HFFc6 (cell line): Measurements from ENCODE around the gene NXF2B. TPM values are rescaled to one million over a fixed set of nuclear protein-coding genes. Genes with fewer than 3 reads are reported as not detected.
A peak's percentile ranks its signal among the peaks of the same experiment; 100 is the strongest.
"Not testable (repeated sequence)": the region's sequence is repeated elsewhere in the genome, so short reads cannot be mapped to it uniquely, and the experiment has no call there.

Experiments used
- DNase-seq: peaks from one replicate; pipeline ENCODE4 v3.0.0-alpha.2; 2018
- H3K27ac Mint-ChIP-seq: 2 replicates; pipeline ENCODE4 v1.8.0; 2020; ENCODE audit warnings: mild to moderate bottlenecking, mixed read lengths
- H3K27me3 Mint-ChIP-seq: 2 replicates; pipeline ENCODE4 v1.8.0; 2021; ENCODE audit warnings: mild to moderate bottlenecking, moderate library complexity, mixed read lengths; ENCODE audit not compliant: insufficient read depth
- H3K36me3 Mint-ChIP-seq: 2 replicates; pipeline ENCODE4 v1.8.0; 2021; ENCODE audit warnings: low read depth, mixed read lengths
- H3K4me1 Mint-ChIP-seq: 2 replicates; pipeline ENCODE4 v1.8.0; 2020; ENCODE audit warnings: low read depth, mixed read lengths
- H3K4me3 Mint-ChIP-seq: 2 replicates; pipeline ENCODE4 v1.8.0; 2020; ENCODE audit warnings: mild to moderate bottlenecking, moderate library complexity, mixed read lengths
- H3K9me3 Mint-ChIP-seq: 2 replicates; pipeline ENCODE4 v1.8.0; 2020; ENCODE audit warnings: mild to moderate bottlenecking, mixed read lengths
- long read RNA-seq: library from polyadenylated mRNA; unstranded; transcript quantifications from one replicate; pipeline ENCODE4 v2.0.0, GENCODE V29; 2019
- total RNA-seq, 6 experiments: library from RNA; stranded (reverse); fragmentation: NEBNext Ultra II Directional; extraction: Animal tissue kit (Norgen Biotek cat#: 25700); gene quantifications; 2 replicates in 1 of 6; 3 replicates in 5 of 6; pipeline ENCODE4 v1.2.3, GENCODE V29; 2021
- TF ChIP-seq, protein P1 (sequence below): fragments of 200-600 bp; sonication (generic); IDR thresholded peaks from 2 replicates; pipeline ENCODE4 v1.5.0; 2021; ENCODE audit warnings: antibody characterized with exemption, mild to moderate bottlenecking

NXF2B gene, protein sequence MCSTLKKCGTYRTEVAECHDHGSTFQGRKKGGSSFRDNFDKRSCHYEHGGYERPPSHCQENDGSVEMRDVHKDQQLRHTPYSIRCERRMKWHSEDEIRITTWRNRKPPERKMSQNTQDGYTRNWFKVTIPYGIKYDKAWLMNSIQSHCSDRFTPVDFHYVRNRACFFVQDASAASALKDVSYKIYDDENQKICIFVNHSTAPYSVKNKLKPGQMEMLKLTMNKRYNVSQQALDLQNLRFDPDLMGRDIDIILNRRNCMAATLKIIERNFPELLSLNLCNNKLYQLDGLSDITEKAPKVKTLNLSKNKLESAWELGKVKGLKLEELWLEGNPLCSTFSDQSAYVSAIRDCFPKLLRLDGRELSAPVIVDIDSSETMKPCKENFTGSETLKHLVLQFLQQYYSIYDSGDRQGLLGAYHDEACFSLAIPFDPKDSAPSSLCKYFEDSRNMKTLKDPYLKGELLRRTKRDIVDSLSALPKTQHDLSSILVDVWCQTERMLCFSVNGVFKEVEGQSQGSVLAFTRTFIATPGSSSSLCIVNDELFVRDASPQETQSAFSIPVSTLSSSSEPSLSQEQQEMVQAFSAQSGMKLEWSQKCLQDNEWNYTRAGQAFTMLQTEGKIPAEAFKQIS
- not detected for total RNA-seq
- long read RNA-seq, result 0 reads

DNA sequence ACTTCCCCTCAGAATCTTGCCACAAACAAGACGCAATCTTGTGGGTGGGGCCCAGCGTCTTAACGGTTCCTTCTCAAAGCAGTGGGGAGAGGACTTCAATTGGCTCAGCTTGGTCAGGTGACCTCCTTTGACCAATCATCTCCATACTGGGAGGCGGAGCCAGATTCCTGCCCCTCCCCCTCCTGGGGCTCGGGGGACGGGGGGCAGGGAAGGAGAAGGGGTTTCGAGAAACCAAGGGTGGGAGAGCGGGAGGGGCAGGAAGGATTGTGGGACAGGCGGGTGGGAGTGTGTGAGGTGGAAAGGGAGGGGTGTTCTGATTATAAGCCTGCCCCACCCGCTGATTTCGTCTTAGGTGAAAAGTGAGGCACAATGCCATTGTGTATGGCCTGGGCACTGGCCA is at the start of gene NXF2B:
Gene NXF2B (minus strand): TSS at position 101 of the 400 bp plus-strand sequence. CDS start 59,972 bp downstream, outside the sequence.
- H3K4me3 Mint-ChIP-seq, H3K4me1 Mint-ChIP-seq, H3K27ac Mint-ChIP-seq, DNase-seq, H3K9me3 Mint-ChIP-seq, H3K36me3 Mint-ChIP-seq, H3K27me3 Mint-ChIP-seq: not testable (repeated sequence)

DNA sequence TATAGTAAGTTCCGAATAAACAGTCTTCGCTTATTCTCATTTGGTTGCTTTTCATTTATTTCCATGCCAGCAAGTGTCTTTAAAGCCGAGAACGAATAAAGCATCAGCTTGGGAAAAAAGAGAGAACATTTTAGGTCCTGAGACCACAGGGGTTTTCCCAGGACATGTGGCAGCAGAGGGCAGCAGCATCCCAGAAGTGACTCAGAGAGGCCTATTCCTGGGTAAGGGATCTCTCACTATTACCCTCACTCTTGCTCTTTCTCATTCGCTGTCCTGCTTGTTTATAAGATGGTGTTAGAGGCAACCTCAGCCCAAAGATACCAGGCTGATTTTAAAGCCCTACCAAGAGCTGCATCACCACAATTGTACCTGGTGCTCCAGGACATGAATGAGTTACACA is 39.0 kb upstream of the NXF2B start:
- not testable (repeated sequence) for DNase-seq, H3K27me3 Mint-ChIP-seq, H3K36me3 Mint-ChIP-seq, H3K27ac Mint-ChIP-seq, H3K9me3 Mint-ChIP-seq, H3K4me1 Mint-ChIP-seq, H3K4me3 Mint-ChIP-seq

DNA sequence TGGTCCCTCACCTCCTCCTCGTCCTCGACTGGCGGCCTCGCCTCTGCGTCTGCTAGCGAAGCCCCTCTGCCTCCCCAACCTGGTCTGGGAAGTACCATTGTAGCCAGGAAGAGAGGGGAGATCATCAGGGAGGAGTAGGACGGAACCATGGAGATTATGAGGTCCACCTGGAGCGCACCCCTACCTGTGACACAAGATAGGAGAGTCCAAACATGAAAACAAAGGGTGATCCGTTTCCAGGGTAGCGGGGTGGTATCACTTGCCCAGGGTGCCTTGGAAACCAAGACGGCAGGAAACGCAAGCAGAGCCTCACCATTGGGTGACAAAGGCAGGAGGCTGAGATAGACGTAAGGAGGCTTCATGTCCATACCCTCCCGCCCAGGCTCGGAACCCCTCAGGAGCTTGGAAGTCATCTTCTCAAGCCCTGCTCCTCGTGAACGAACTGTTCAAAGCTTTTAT is 32.0 kb upstream of the NXF2B start, which contains the start of gene TCP11X2:
Gene TCP11X2 (minus strand): TSS at position 51 of the 459 bp plus-strand sequence.
- H3K9me3 Mint-ChIP-seq, H3K4me3 Mint-ChIP-seq, H3K27me3 Mint-ChIP-seq, H3K4me1 Mint-ChIP-seq, H3K36me3 Mint-ChIP-seq, DNase-seq, H3K27ac Mint-ChIP-seq: not testable (repeated sequence)

DNA sequence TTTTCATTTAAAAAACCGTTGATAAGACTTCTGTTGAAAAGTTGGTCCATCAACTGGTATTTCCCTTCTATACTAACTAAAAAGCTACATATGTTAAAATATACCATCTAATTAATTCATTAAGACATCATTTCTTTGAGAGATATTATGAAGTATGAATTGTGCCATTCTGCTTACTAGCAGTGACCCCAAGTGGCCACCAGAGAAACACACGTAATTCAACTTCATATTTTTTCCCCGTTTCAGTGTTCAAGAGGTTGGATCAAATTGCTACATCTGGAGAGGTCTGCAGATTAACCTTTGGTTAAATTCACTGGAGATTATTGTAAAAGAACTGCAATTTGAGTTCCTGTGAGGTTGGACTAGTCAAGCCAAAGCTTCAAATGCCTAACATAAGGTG is 30.4 kb upstream of the NXF2B start:
- DNase-seq, H3K27ac Mint-ChIP-seq, H3K9me3 Mint-ChIP-seq, H3K4me1 Mint-ChIP-seq, H3K27me3 Mint-ChIP-seq, H3K36me3 Mint-ChIP-seq, H3K4me3 Mint-ChIP-seq: not testable (repeated sequence)

DNA sequence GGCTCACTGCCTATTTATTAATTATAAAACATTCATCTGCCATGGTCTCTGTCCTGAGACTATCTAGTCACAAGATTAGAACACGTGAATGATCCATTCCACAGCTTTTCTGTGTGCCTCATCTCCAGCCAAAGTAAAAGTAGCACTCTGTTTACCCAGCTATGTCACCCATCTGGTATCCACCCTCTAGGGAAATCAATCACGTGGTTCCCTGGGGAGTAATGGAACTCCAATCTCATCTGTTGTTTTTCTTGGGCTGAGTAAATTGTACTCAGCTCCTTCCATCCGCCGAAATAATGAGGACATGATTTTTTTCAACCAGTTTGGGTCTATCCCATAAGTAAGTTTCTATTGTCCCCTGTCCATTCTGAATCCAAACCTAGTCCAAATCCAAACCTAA is 18.8 kb upstream of the NXF2B start:
- not testable (repeated sequence) for H3K4me3 Mint-ChIP-seq, H3K9me3 Mint-ChIP-seq, H3K36me3 Mint-ChIP-seq, H3K4me1 Mint-ChIP-seq, H3K27ac Mint-ChIP-seq, H3K27me3 Mint-ChIP-seq, DNase-seq

DNA sequence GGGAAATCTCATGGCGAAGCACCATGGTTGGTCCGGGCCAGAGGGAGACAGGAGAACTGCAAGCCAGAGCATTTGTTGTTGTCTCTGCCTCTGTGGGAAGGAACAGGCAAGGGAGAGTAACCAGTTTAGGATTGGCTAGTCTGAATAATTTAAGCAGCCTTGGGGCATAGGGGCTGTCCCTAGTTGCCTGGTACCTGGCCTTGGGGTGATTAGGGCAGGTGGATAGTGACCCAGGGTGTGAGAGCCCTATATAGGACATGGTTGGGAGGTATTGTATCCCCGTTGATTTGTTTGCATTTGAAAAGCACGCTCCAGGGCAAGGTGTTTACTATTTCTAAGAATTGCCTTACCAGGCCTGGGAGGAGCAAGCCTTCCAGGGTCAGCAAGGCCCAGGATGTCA is 25.3 kb downstream of the NXF2B start:
- not testable (repeated sequence) for H3K4me3 Mint-ChIP-seq

DNA sequence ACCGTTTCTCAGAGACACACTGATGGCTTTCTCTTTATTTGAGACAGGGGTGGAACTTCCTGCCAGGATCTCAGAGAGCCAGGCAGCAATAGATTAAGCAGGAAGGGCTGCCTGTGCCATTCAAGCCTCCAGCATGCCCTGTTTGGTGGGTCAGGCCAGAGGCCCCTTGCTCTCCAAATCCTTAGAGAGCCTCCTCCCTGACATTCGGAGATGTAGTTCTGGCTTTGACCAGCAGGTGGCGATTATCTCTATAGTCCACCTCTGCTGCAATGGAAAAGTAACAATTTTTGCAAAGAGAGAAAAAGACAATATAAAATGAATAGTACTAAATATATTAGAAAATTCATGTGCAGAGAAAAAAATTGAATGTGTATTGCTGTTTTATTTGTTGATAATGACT is 93.9 kb downstream of the NXF2B start:
- DNase-seq, result peak; percentile 22
- Mint-ChIP-seq H3K36me3 (no peaks in the 10 kb centered on the region), H3K4me3 (no peak overlapping the region), H3K4me1 (no peaks in the 10 kb centered on the region), H3K27me3 (peaks cover 4% of the 10 kb centered on the region), H3K9me3 (no peaks in the 10 kb centered on the region), H3K27ac (no peak overlapping the region)
- TF ChIP-seq, protein P1, sequence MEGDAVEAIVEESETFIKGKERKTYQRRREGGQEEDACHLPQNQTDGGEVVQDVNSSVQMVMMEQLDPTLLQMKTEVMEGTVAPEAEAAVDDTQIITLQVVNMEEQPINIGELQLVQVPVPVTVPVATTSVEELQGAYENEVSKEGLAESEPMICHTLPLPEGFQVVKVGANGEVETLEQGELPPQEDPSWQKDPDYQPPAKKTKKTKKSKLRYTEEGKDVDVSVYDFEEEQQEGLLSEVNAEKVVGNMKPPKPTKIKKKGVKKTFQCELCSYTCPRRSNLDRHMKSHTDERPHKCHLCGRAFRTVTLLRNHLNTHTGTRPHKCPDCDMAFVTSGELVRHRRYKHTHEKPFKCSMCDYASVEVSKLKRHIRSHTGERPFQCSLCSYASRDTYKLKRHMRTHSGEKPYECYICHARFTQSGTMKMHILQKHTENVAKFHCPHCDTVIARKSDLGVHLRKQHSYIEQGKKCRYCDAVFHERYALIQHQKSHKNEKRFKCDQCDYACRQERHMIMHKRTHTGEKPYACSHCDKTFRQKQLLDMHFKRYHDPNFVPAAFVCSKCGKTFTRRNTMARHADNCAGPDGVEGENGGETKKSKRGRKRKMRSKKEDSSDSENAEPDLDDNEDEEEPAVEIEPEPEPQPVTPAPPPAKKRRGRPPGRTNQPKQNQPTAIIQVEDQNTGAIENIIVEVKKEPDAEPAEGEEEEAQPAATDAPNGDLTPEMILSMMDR, result peak; percentile 84

More for the DNA sequence above, 25.3 kb downstream of the NXF2B start:
- H3K27me3 Mint-ChIP-seq, H3K9me3 Mint-ChIP-seq, DNase-seq, H3K4me1 Mint-ChIP-seq, H3K36me3 Mint-ChIP-seq, H3K27ac Mint-ChIP-seq: not testable (repeated sequence)

DNA sequence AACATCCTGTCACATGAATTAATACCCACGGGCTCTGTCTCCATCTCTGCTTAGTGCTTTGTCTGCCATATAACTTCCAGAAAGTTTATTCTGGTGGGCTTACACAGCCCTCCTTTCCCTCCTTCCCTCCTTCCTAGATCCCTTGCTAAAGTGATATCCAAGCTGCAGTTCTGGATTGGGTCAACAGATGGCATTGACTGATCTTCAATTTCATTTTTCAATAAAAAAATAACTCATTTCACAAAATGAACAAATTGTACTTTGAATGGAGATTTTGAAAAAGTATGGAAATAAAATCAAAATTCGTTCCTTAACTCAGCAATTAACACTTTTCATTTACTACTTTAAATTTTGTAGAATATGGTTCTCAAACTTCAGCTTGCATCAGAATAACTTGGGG is 97.9 kb downstream of the NXF2B start:
- H3K4me1 Mint-ChIP-seq, result no peaks in the 10 kb centered on the region
- no peaks in the 10 kb centered on the region for H3K36me3 Mint-ChIP-seq
- no peak overlapping the region for H3K4me3 Mint-ChIP-seq
- TF ChIP-seq, protein P1, result peak; percentile 58
- no peaks in the 10 kb centered on the region for H3K9me3 Mint-ChIP-seq
- DNase-seq, result no peak
- no peak overlapping the region for H3K27ac Mint-ChIP-seq
- H3K27me3 Mint-ChIP-seq, result peaks cover 3% of the 10 kb centered on the region
